Peyer's patch (tissue), 4 donors: ENCODE measurements around the gene CHST11.

ENCODE experiments used
- CTCF ChIP-seq, 6 experiments: fragments of 450-650 bp in 4 of 6; fragments of 200-600 bp in 2 of 6; sonication (generic) in 1 of 6; IDR thresholded peaks; one replicate each; pipeline ENCODE4 v1.5.1; 2017 to 2019; ENCODE audit warnings: antibody characterized with exemption in 6 of 6, mild to moderate bottlenecking in 3 of 6, moderate library complexity in 1 of 6
- POLR2A ChIP-seq, 2 donors: fragments of 450-650 bp; IDR thresholded peaks; one replicate each; pipeline ENCODE4 v1.5.1; 2017; ENCODE audit warnings: antibody characterized with exemption in 2 of 2, mild to moderate bottlenecking in 2 of 2, moderate library complexity in 2 of 2

- no peak for TF ChIP-seq CTCF (IDR thresholded peaks at IDR 0.05)
- no peak for TF ChIP-seq POLR2A (IDR thresholded peaks at IDR 0.05)
Observed at GRCh38 chr12:104788840-104789271, 332.1 kb downstream of the CHST11 start.
